ENCODE data around the gene PCGF3.

- TF ChIP-seq ZFX (IDR thresholded peaks at IDR 0.05; ENCODE audit: borderline replicate concordance): no peak
- TF ChIP-seq CTCF (IDR thresholded peaks at IDR 0.05): no peak
Observed at GRCh38 chr4:754221-755120, 48.8 kb downstream of the PCGF3 start.

All from 22Rv1 (cell line).